GM23338 (cell line): ENCODE measurements around the gene VPS13A. TPM values are rescaled to one million over a fixed set of nuclear protein-coding genes. Genes with fewer than 3 reads are reported as not detected.

ENCODE experiments used
- ATAC-seq: fragments of 200-7000 bp; cut with Tn5 transposase; 3 replicates; pipeline ENCODE4 v1.9.1; 2020
- DNase-seq: peaks from one replicate; pipeline ENCODE4 v3.0.0-alpha.2; 2015; ENCODE audit warnings: low spot score
- H2AFZ ChIP-seq: fragments of 200-600 bp; sonication (generic); 2 replicates; pipeline ENCODE4 v1.8.0; 2016; ENCODE audit warnings: antibody characterized with exemption, mild to moderate bottlenecking, moderate library complexity
- H3F3A ChIP-seq: fragments of 200-600 bp; sonication (generic); replicated peaks from 2 replicates; pipeline ENCODE4 v1.8.0; 2017; ENCODE audit warnings: antibody characterized with exemption, mixed run types, low read depth
- H3K27ac ChIP-seq: fragments of 200-600 bp; sonication (generic); 2 replicates; pipeline ENCODE4 v1.6.1; 2016; ENCODE audit warnings: low read depth
- H3K27me3 ChIP-seq: fragments of 200-600 bp; sonication (generic); 2 replicates; pipeline ENCODE4 v1.8.0; 2016; ENCODE audit warnings: mild to moderate bottlenecking, mixed run types, moderate library complexity; ENCODE audit not compliant: insufficient read depth
- H3K36me3 ChIP-seq: fragments of 200-600 bp; sonication (generic); 2 replicates; pipeline ENCODE4 v1.8.0; 2016; ENCODE audit warnings: mild to moderate bottlenecking; ENCODE audit not compliant: insufficient read depth
- H3K4me1 ChIP-seq: fragments of 200-600 bp; sonication (generic); 2 replicates; pipeline ENCODE4 v1.8.0; 2016; ENCODE audit warnings: mild to moderate bottlenecking, moderate library complexity; ENCODE audit not compliant: insufficient read depth
- H3K4me2 ChIP-seq: fragments of 200-600 bp; sonication (generic); 2 replicates; pipeline ENCODE4 v1.7.1; 2017; ENCODE audit warnings: mixed run types
- H3K4me3 ChIP-seq: fragments of 200-600 bp; sonication (generic); 2 replicates; pipeline ENCODE4 v1.6.1; 2016; ENCODE audit warnings: mixed run types
- H3K79me2 ChIP-seq: fragments of 200-600 bp; sonication (generic); replicated peaks from 2 replicates; pipeline ENCODE4 v1.8.0; 2017; ENCODE audit warnings: mild to moderate bottlenecking; ENCODE audit not compliant: insufficient read depth
- H3K9me2 ChIP-seq: fragments of 200-600 bp; sonication (generic); 2 replicates; pipeline ENCODE4 v1.8.0; 2017; ENCODE audit not compliant: insufficient read depth
- H4K20me1 ChIP-seq: fragments of 200-600 bp; sonication (generic); replicated peaks from 2 replicates; pipeline ENCODE4 v1.8.0; 2017; ENCODE audit warnings: mild to moderate bottlenecking; ENCODE audit not compliant: insufficient read depth
- H3K27ac Mint-ChIP-seq: 2 replicates; pipeline ENCODE4 v1.8.0; 2020; ENCODE audit warnings: inconsistent platforms, mild to moderate bottlenecking, moderate library complexity, mixed read lengths
- H3K27me3 Mint-ChIP-seq: 3 replicates; pipeline ENCODE4 v1.8.0; 2022; ENCODE audit warnings: low read depth, mild to moderate bottlenecking, moderate library complexity, mixed read lengths, inconsistent platforms; ENCODE audit not compliant: insufficient read depth, poor library complexity
- H3K36me3 Mint-ChIP-seq: 3 replicates; pipeline ENCODE4 v1.8.0; 2021; ENCODE audit warnings: low read depth, mild to moderate bottlenecking, inconsistent platforms, moderate library complexity, mixed read lengths
- H3K4me1 Mint-ChIP-seq: 3 replicates; pipeline ENCODE4 v1.8.0; 2020; ENCODE audit warnings: mild to moderate bottlenecking, inconsistent platforms, mixed read lengths
- H3K4me3 Mint-ChIP-seq: 3 replicates; pipeline ENCODE4 v1.8.0; 2021; ENCODE audit warnings: moderate library complexity, mild to moderate bottlenecking, inconsistent platforms, mixed read lengths
- H3K9me3 Mint-ChIP-seq: 3 replicates; pipeline ENCODE4 v1.8.0; 2020; ENCODE audit warnings: moderate library complexity, mild to moderate bottlenecking, inconsistent platforms, mixed read lengths
- CTCF ChIP-seq, 2 experiments: fragments of 200-600 bp in 1 of 2; sonication (generic) in 1 of 2; conservative IDR thresholded peaks; 2 replicates each; pipeline versions ENCODE4 v1.5.1 to v1.6.1; 2016 to 2017; ENCODE audit warnings: antibody characterized with exemption in 2 of 2, low read depth in 2 of 2, mild to moderate bottlenecking in 2 of 2, moderate library complexity in 1 of 2
- EZH2phosphoT487 ChIP-seq: fragments of 200-600 bp; sonication (generic); IDR thresholded peaks from one replicate; pipeline ENCODE4 v1.8.1; 2018; ENCODE audit warnings: antibody characterized with exemption; ENCODE audit not compliant: unreplicated experiment
- JUNB ChIP-seq: IDR thresholded peaks from one replicate; pipeline ENCODE4 v1.6.1; 2016; ENCODE audit warnings: antibody characterized with exemption; ENCODE audit not compliant: unreplicated experiment
- POLR2AphosphoS5 ChIP-seq: IDR thresholded peaks from 2 replicates; pipeline ENCODE4 v1.6.1; 2016; ENCODE audit warnings: antibody characterized with exemption, low read depth
- REST ChIP-seq: IDR thresholded peaks from one replicate; pipeline ENCODE4 v1.6.1; 2018; ENCODE audit warnings: antibody characterized with exemption; ENCODE audit not compliant: unreplicated experiment
- STAT1 ChIP-seq: IDR thresholded peaks from one replicate; pipeline ENCODE4 v1.6.1; 2016; ENCODE audit warnings: antibody characterized with exemption; ENCODE audit not compliant: unreplicated experiment
- ZNF114 ChIP-seq: fragments of 250-450 bp; sonication (Bioruptor Pico); IDR thresholded peaks from 2 replicates; pipeline ENCODE4 v1.5.0; 2020; ENCODE audit warnings: mild to moderate bottlenecking, moderate library complexity
- ZNF462 ChIP-seq: fragments of 250-450 bp; sonication (Bioruptor Pico); IDR thresholded peaks from 2 replicates; pipeline ENCODE4 v1.5.0; 2020; ENCODE audit warnings: mild to moderate bottlenecking, moderate library complexity
- polyA plus RNA-seq: library from polyadenylated mRNA; unstranded; fragments of >200 nt; fragmentation: Nextera tagmentation; extraction: Ambion mirVana; gene quantifications from 2 replicates; pipeline ENCODE4 v1.2.1, GENCODE V29; 2016
- total RNA-seq: library from RNA; depleted of rRNA; stranded (reverse); fragments of >200 nt; shearing (Covaris generic); gene quantifications from 2 replicates; pipeline ENCODE4 v1.2.3, GENCODE V29; 2014

The VPS13A gene
- total and polyA plus RNA-seq, 2 experiments from 2014 or later = 45.9 to 68.1 TPM

GRCh38 chr9:77427256-77427927 lies 250.1 kb downstream of the VPS13A start:
- Histone ChIP-seq H3K9me2 (no peaks in the 10 kb centered on the region), H3K27me3 (no peaks in the 10 kb centered on the region), H3K79me2 (no peaks in the 10 kb centered on the region), H2AFZ (no peak overlapping the region), H3K4me3 (no peak overlapping the region), H3F3A (no peaks in the 10 kb centered on the region), H3K27ac (no peak overlapping the region), H3K36me3 (no peaks in the 10 kb centered on the region), H3K4me1 (no peaks in the 10 kb centered on the region), H4K20me1 (no peaks in the 10 kb centered on the region), H3K4me2 (no peak overlapping the region)
- H3K27ac Mint-ChIP-seq = no peak overlapping the region
- DNase-seq (no peak), ATAC-seq (no peak)
- peaks cover 3% of the 10 kb centered on the region; the same call in 2 of the 3 replicates for H3K4me1 Mint-ChIP-seq
- H3K9me3 Mint-ChIP-seq = no peaks in the 10 kb centered on the region
- no peak overlapping the region for H3K4me3 Mint-ChIP-seq
- H3K27me3 Mint-ChIP-seq = peaks cover 2% of the 10 kb centered on the region
- TF ChIP-seq STAT1 (no peak), ZNF462 (CRISPR knock-in tag) (no peak), JUNB (no peak), CTCF (conservative IDR thresholded peaks at IDR 0.05; ENCODE audit: low read depth in 2 of 2) (no peak), POLR2AphosphoS5 (no peak), REST (no peak), EZH2phosphoT487 (no peak), ZNF114 (CRISPR knock-in tag) (no peak)
- peaks cover 29% of the 10 kb centered on the region for H3K36me3 Mint-ChIP-seq
